Lower lobe of right lung (tissue), 2 donors: ENCODE data around the gene CHSY1. TPM values are rescaled to one million over a fixed set of nuclear protein-coding genes. Genes with fewer than 3 reads are reported as not detected.

Source experiments
- ATAC-seq, 2 donors: fragments of 200-7000 bp; cut with Tn5 transposase; one replicate each; pipeline ENCODE4 v1.9.1; 2020 to 2022; ENCODE audit warnings: mild to moderate bottlenecking in 2 of 2, moderate library complexity in 2 of 2
- DNase-seq: peaks from one replicate; pipeline ENCODE4 v3.0.0-alpha.2; 2020
- H3K27ac ChIP-seq: fragments of 200-600 bp; one replicate; pipeline ENCODE4 v1.8.0; 2022
- H3K27me3 ChIP-seq: fragments of 200-600 bp; one replicate; pipeline ENCODE4 v1.8.0; 2022; ENCODE audit warnings: low read depth
- H3K36me3 ChIP-seq: fragments of 200-600 bp; one replicate; pipeline ENCODE4 v1.8.0; 2022; ENCODE audit warnings: mild to moderate bottlenecking
- H3K4me1 ChIP-seq: fragments of 200-600 bp; one replicate; pipeline ENCODE4 v1.8.0; 2022
- H3K4me3 ChIP-seq: fragments of 200-600 bp; one replicate; pipeline ENCODE4 v1.8.0; 2022; ENCODE audit warnings: mild to moderate bottlenecking
- H3K9me3 ChIP-seq: fragments of 200-600 bp; one replicate; pipeline ENCODE4 v1.8.0; 2022
- intact Hi-C: fragments of 100-400 bp; cut with DNase I; formaldehyde crosslinking; loops from one replicate; pipeline ENCODE4 v1.11.0; 2022
- total RNA-seq: library from RNA; stranded (reverse); fragmentation: NEBNext Ultra II Directional; extraction: Animal tissue kit (Norgen Biotek cat#: 25700); gene quantifications from one replicate; pipeline ENCODE4 v1.2.1, GENCODE V29; 2021
- TF ChIP-seq, protein P1 (sequence below): fragments of 200-600 bp; IDR thresholded peaks from one replicate; pipeline ENCODE4 v1.8.0; 2022; ENCODE audit warnings: antibody characterized with exemption, mild to moderate bottlenecking
- donor health status: DM: no; HTN: yes; CAD: no; lungs with severe emphysema.

The CHSY1 gene
- total RNA-seq, 1 donor from 2014 or later = 25.6 TPM

DNA sequence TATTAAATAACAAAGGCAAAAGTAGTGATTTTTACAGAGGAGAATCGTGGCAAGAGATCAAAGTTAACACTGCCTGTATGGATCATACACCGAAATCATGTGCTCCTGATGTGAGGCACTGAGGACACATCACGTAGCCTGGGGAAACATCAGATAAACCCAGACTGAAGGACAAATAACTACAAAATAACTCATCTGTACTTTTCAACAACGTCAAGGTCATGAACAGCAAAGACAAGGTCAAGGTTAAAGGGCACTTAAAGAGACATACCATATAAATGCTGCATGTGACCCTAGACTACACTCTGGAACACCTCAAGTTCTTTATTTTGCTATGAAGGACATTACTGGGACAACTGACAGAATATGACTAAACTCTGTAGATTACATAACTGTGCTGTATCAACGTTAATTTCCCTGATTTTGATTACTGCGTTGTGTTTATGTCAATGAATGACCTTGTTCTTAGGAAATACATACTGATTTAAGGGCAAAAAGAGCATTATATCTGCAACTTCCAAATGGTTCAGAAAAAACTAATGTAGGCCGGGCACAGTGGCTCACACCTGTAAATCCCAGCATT, 48.1 kb downstream of the CHSY1 start:
- Histone ChIP-seq H3K27ac (no peak overlapping the region), H3K27me3 (no peaks in the 10 kb centered on the region), H3K4me3 (no peak overlapping the region), H3K4me1 (peaks cover 85% of the 10 kb centered on the region), H3K9me3 (no peaks in the 10 kb centered on the region), H3K36me3 (no peaks in the 10 kb centered on the region)
- no peak for ATAC-seq
- intact Hi-C loops = no loop called here
- DNase-seq = no peak
- TF ChIP-seq, protein P1, sequence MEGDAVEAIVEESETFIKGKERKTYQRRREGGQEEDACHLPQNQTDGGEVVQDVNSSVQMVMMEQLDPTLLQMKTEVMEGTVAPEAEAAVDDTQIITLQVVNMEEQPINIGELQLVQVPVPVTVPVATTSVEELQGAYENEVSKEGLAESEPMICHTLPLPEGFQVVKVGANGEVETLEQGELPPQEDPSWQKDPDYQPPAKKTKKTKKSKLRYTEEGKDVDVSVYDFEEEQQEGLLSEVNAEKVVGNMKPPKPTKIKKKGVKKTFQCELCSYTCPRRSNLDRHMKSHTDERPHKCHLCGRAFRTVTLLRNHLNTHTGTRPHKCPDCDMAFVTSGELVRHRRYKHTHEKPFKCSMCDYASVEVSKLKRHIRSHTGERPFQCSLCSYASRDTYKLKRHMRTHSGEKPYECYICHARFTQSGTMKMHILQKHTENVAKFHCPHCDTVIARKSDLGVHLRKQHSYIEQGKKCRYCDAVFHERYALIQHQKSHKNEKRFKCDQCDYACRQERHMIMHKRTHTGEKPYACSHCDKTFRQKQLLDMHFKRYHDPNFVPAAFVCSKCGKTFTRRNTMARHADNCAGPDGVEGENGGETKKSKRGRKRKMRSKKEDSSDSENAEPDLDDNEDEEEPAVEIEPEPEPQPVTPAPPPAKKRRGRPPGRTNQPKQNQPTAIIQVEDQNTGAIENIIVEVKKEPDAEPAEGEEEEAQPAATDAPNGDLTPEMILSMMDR = no peak

- H3K4me3 ChIP-seq = no peak overlapping the region
- intact Hi-C loops = no loop called here
- H3K4me1 ChIP-seq = peaks cover 84% of the 10 kb centered on the region
- H3K9me3 ChIP-seq = no peaks in the 10 kb centered on the region
- H3K27me3 ChIP-seq = no peaks in the 10 kb centered on the region
- H3K27ac ChIP-seq = no peak overlapping the region
- H3K36me3 ChIP-seq = no peaks in the 10 kb centered on the region
- TF ChIP-seq, protein P1 = no peak
- DNase-seq (no peak), ATAC-seq (no peak)
These were observed 48.7 kb downstream of the CHSY1 start for GRCh38 chr15:101203029-101203573.

- peak; percentile 80 to 89 for ATAC-seq
- Histone ChIP-seq H3K36me3 (no peaks in the 10 kb centered on the region), H3K27me3 (no peaks in the 10 kb centered on the region), H3K4me3 (no peak overlapping the region), H3K4me1 (peaks cover 71% of the 10 kb centered on the region), H3K27ac (peak overlapping the region; percentile 61), H3K9me3 (no peaks in the 10 kb centered on the region)
- peak; percentile 75 for DNase-seq
- intact Hi-C loops = no loop called here
- TF ChIP-seq, protein P1 = no peak
These were observed 50.3 kb downstream of the CHSY1 start for GRCh38 chr15:101201411-101202174.

- Histone ChIP-seq H3K27me3 (no peaks in the 10 kb centered on the region), H3K36me3 (no peaks in the 10 kb centered on the region), H3K4me3 (no peak overlapping the region), H3K9me3 (no peaks in the 10 kb centered on the region), H3K4me1 (peaks cover 56% of the 10 kb centered on the region), H3K27ac (peak overlapping the region; percentile 56)
- intact Hi-C loops = no loop called here
- DNase-seq = no peak
- TF ChIP-seq, protein P1 = no peak
- no peak for ATAC-seq
These were observed 51.7 kb downstream of the CHSY1 start for GRCh38 chr15:101200181-101200580.

- H3K27ac ChIP-seq = peak overlapping the region; percentile 56
- intact Hi-C loops = no loop called here
- ATAC-seq = no peak
- no peaks in the 10 kb centered on the region for H3K9me3 ChIP-seq
- no peaks in the 10 kb centered on the region for H3K27me3 ChIP-seq
- no peak for DNase-seq
- H3K4me1 ChIP-seq = peaks cover 59% of the 10 kb centered on the region
- no peaks in the 10 kb centered on the region for H3K36me3 ChIP-seq
- TF ChIP-seq, protein P1 = no peak
- no peak overlapping the region for H3K4me3 ChIP-seq
These were observed 53.0 kb downstream of the CHSY1 start for GRCh38 chr15:101198800-101199199.
